ENCODE results near the gene TAS1R2.

TAS1R2 gene

GRCh38 chr1:18907021-18907916 lies 47.8 kb upstream of the TAS1R2 start (continued):
- TF ChIP-seq CSDC2 (CRISPR knock-in tag; IDR thresholded peaks at IDR 0.05): no peak
- TF ChIP-seq TOX (CRISPR knock-in tag; IDR thresholded peaks at IDR 0.05; ENCODE audit: borderline replicate concordance): no peak
- no peak for TF ChIP-seq ZNF565 (CRISPR knock-in tag; conservative IDR thresholded peaks at IDR 0.05; ENCODE audit: low read depth)
- no peak for TF ChIP-seq ZC3H10 (CRISPR knock-in tag; IDR thresholded peaks at IDR 0.05)
- TF ChIP-seq CSRNP3 (CRISPR knock-in tag; IDR thresholded peaks at IDR 0.05): no peak

GRCh38 chr1:18903291-18903756 lies 43.9 kb upstream of the TAS1R2 start:
- ATAC-seq: no peak
- no peak for TF ChIP-seq ZFP30 (CRISPR knock-in tag; IDR thresholded peaks at IDR 0.05)
- no peak for TF ChIP-seq BACH2 (CRISPR knock-in tag; IDR thresholded peaks at IDR 0.05; ENCODE audit: borderline replicate concordance)
- no peak for TF ChIP-seq TCF4 (CRISPR knock-in tag; IDR thresholded peaks at IDR 0.05; ENCODE audit: borderline replicate concordance)
- no peak for TF ChIP-seq ZNF8 (CRISPR knock-in tag; IDR thresholded peaks at IDR 0.05)
- TF ChIP-seq ISL1 (CRISPR knock-in tag; IDR thresholded peaks at IDR 0.05): no peak
- TF ChIP-seq ARNTL (CRISPR knock-in tag; IDR thresholded peaks at IDR 0.05; ENCODE audit: borderline replicate concordance, low read depth): no peak
- TF ChIP-seq RARB (CRISPR knock-in tag; IDR thresholded peaks at IDR 0.05): no peak
- no peak for TF ChIP-seq ZFP3 (CRISPR knock-in tag; IDR thresholded peaks at IDR 0.05)

GRCh38 chr1:18902523-18903290 lies 43.2 kb upstream of the TAS1R2 start, which contains the start of gene ALDH4A1:
Gene ALDH4A1 (minus strand): TSS chr1:18902555. CDS start chr1:18902523, 32 bp downstream.
- ATAC-seq: peak; percentile 98
- TF ChIP-seq PATZ1 (CRISPR knock-in tag; IDR thresholded peaks at IDR 0.05; ENCODE audit: borderline replicate concordance): peak; percentile 61; the same call in 1 of the 2 replicates
- no peak for TF ChIP-seq ARNTL (CRISPR knock-in tag; IDR thresholded peaks at IDR 0.05; ENCODE audit: borderline replicate concordance, low read depth)

GRCh38 chr1:18901952-18902522 lies 42.6 kb upstream of the TAS1R2 start:
- ATAC-seq: peak; percentile 2; the same call in 2 of the 3 replicates

More at GRCh38 chr1:18901952-18902522, 42.6 kb upstream of the TAS1R2 start:
- no peak for TF ChIP-seq TCF4 (CRISPR knock-in tag; IDR thresholded peaks at IDR 0.05; ENCODE audit: borderline replicate concordance)
- TF ChIP-seq ZNF565 (CRISPR knock-in tag; conservative IDR thresholded peaks at IDR 0.05; ENCODE audit: low read depth): no peak
- TF ChIP-seq RARB (CRISPR knock-in tag; IDR thresholded peaks at IDR 0.05): no peak
- no peak for TF ChIP-seq PATZ1 (CRISPR knock-in tag; IDR thresholded peaks at IDR 0.05; ENCODE audit: borderline replicate concordance)
- TF ChIP-seq ZC3H10 (CRISPR knock-in tag; IDR thresholded peaks at IDR 0.05): no peak
- TF ChIP-seq ZNF8 (CRISPR knock-in tag; IDR thresholded peaks at IDR 0.05): no peak
- no peak for TF ChIP-seq TOX (CRISPR knock-in tag; IDR thresholded peaks at IDR 0.05; ENCODE audit: borderline replicate concordance)
- no peak for TF ChIP-seq ZFP30 (CRISPR knock-in tag; IDR thresholded peaks at IDR 0.05)
- TF ChIP-seq BACH2 (CRISPR knock-in tag; IDR thresholded peaks at IDR 0.05; ENCODE audit: borderline replicate concordance): no peak
- TF ChIP-seq CREB5 (CRISPR knock-in tag; IDR thresholded peaks at IDR 0.05; ENCODE audit: low read depth): no peak
- TF ChIP-seq ARNTL (CRISPR knock-in tag; IDR thresholded peaks at IDR 0.05; ENCODE audit: borderline replicate concordance, low read depth): no peak
